HepG2 (cell line): Measurements from ENCODE around the gene KIF6.

ENCODE experiments used
- ARHGAP35 ChIP-seq: sonication (generic); formaldehyde crosslinking; IDR thresholded peaks from 2 replicates; pipeline ENCODE4 v1.9.0; 2022; ENCODE audit warnings: mild to moderate bottlenecking, inconsistent platforms, moderate library complexity, missing genetic modification reagents, borderline replicate concordance
- CREB1 ChIP-seq, 2 experiments: fragments of 450-650 bp in 1 of 2; IDR thresholded peaks; 2 replicates each; pipeline ENCODE4 v1.6.1; 2016 to 2017; ENCODE audit warnings: control low read depth in 1 of 2, mild to moderate bottlenecking in 1 of 2, missing compliant biosample characterization in 1 of 2, missing genetic modification characterization in 1 of 2
- EZH2 ChIP-seq: conservative IDR thresholded peaks from 2 replicates; pipeline ENCODE4 v1.6.1; 2012; ENCODE audit warnings: mild to moderate bottlenecking, low read depth, low read length, moderate library complexity
- MZF1 ChIP-seq: sonication (generic); formaldehyde crosslinking; IDR thresholded peaks from 2 replicates; pipeline ENCODE4 v1.8.1; 2023; ENCODE audit warnings: mild to moderate bottlenecking, missing genetic modification reagents, borderline replicate concordance
- PAWR ChIP-seq: sonication (generic); formaldehyde crosslinking; IDR thresholded peaks from 2 replicates; pipeline ENCODE4 v1.4.0; 2020; ENCODE audit warnings: missing genetic modification reagents, mild to moderate bottlenecking, borderline replicate concordance
- TCF7L2 ChIP-seq: IDR thresholded peaks from 2 replicates; pipeline ENCODE4 v1.6.1; 2011; ENCODE audit warnings: mild to moderate bottlenecking, low read depth, low read length, moderate library complexity
- ZNF282 ChIP-seq: fragments of 450-650 bp; IDR thresholded peaks from 2 replicates; pipeline ENCODE4 v1.6.1; 2018; ENCODE audit not compliant: partially characterized antibody
- ZNF619 ChIP-seq: sonication (generic); formaldehyde crosslinking; IDR thresholded peaks from 2 replicates; pipeline ENCODE4 v1.4.0; 2020; ENCODE audit warnings: mild to moderate bottlenecking, missing genetic modification reagents
- TF ChIP-seq, protein P1 (sequence below): sonication (generic); formaldehyde crosslinking; IDR thresholded peaks from 2 replicates; pipeline ENCODE4 v1.5.0; 2020; ENCODE audit warnings: mild to moderate bottlenecking, missing genetic modification reagents, moderate library complexity
- TF ChIP-seq, protein P2 (sequence below): sonication (generic); formaldehyde crosslinking; IDR thresholded peaks from 2 replicates; pipeline ENCODE4 v1.4.0; 2020; ENCODE audit warnings: low read depth, mild to moderate bottlenecking, missing genetic modification reagents

DNA sequence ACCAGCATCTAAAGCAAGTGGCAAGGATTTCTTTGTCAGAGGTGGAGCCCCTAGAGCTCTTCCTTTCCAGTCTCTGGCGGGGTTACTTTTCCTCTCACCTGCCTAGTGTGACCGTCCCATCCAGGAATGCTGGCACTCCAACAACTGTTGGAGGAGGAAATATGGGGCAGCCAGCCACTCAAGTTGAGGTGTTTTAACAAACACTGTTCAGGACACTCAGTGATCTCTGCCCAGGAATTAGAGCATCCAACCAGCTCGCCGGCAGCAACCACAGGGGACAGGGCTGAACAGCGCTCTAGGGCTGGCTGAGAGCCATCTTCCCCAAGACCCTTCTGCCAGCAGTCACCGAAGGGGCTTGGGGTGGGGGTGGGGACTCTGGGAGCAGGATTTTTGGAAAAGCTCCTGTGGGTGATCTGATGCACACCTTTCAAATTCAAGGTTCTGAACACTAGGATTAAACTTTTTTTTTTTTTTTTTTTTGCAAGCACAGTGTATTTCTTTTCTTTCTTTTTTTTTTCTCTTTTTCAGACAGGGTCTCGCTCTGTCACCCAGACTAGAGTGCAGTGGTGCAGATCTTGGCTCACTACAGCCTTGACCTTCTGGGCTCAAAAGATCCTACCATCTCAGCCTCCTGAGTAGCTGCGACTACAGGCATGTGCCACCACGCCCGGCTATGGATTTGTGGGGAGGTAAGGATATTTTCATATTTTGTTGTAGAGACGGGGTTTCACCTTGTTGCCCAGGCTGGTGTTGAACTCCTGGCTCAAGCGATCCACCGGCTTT lies 374.3 kb downstream of the KIF6 start:
- TF ChIP-seq MZF1 (CRISPR knock-in tag), result no peak
- TF ChIP-seq, protein P1, sequence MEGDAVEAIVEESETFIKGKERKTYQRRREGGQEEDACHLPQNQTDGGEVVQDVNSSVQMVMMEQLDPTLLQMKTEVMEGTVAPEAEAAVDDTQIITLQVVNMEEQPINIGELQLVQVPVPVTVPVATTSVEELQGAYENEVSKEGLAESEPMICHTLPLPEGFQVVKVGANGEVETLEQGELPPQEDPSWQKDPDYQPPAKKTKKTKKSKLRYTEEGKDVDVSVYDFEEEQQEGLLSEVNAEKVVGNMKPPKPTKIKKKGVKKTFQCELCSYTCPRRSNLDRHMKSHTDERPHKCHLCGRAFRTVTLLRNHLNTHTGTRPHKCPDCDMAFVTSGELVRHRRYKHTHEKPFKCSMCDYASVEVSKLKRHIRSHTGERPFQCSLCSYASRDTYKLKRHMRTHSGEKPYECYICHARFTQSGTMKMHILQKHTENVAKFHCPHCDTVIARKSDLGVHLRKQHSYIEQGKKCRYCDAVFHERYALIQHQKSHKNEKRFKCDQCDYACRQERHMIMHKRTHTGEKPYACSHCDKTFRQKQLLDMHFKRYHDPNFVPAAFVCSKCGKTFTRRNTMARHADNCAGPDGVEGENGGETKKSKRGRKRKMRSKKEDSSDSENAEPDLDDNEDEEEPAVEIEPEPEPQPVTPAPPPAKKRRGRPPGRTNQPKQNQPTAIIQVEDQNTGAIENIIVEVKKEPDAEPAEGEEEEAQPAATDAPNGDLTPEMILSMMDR (CRISPR knock-in tag), result no peak
- TF ChIP-seq ZNF282, result no peak
- TF ChIP-seq, protein P2, sequence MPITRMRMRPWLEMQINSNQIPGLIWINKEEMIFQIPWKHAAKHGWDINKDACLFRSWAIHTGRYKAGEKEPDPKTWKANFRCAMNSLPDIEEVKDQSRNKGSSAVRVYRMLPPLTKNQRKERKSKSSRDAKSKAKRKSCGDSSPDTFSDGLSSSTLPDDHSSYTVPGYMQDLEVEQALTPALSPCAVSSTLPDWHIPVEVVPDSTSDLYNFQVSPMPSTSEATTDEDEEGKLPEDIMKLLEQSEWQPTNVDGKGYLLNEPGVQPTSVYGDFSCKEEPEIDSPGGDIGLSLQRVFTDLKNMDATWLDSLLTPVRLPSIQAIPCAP, result no peak
- no peak for TF ChIP-seq ZNF619 (CRISPR knock-in tag)
- no peak for TF ChIP-seq CREB1 (IDR thresholded peaks at IDR 0.05)
- TF ChIP-seq CREB1 (CRISPR knock-in tag; IDR thresholded peaks at IDR 0.05), result no peak
- no peak for TF ChIP-seq TCF7L2
- TF ChIP-seq ARHGAP35 (CRISPR knock-in tag), result no peak
- TF ChIP-seq EZH2, result no peak
- TF ChIP-seq PAWR, result no peak
